ENCODE measurements around the gene SLC5A2.
"Not testable (repeated sequence)": the region's sequence is repeated elsewhere in the genome, so short reads cannot be mapped to it uniquely, and the experiment has no call there.

Gene SLC5A2

GRCh38 chr16:31501226-31501965, 18.5 kb downstream of the SLC5A2 start:
- DNase-seq, result no peak

GRCh38 chr16:31501966-31502348, 19.0 kb downstream of the SLC5A2 start:
- no peak for DNase-seq

DNA sequence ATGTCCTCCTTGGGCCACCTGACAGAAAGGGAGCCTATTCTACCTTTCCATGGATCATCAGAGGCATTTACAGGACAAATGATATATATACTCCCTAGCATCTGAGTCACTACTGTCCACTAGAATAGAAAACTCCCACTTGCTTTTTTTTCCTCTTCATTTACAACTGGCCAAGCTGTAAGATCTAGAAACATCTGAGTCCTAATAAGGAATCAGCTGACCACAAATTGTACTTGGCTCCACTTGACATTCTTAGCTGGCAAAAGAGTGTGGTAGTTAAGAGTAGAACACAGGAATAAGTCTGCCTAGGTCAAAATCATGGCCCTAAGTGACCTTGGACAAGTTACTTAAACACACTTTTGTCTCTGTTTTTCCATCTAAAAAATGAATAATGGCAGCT, 20.1 kb downstream of the SLC5A2 start:
- DNase-seq, result no peak

- not testable (repeated sequence) for DNase-seq
Observed at GRCh38 chr16:31503555-31503954, 20.6 kb downstream of the SLC5A2 start.

DNA sequence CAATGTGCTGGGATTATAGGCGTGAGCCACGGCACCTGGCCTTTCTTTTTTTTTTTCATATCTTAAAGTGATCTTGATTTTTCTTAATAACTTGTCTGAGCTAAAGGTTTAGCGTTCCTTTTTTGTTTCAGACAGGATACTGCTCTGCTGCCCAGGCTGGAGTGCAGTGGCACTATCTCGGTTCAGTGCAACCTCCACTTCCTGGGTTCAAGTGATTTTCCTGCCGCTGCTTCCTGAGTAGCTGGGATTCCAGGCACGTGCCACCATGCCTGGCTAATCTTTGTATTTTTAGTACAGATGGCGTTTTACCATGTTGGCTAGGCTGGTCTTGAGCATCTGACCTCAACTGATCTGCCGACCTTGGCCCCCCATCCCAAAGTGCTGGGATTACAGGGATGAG, 21.2 kb downstream of the SLC5A2 start:
- DNase-seq, result no peak

- DNase-seq, result no peak
Observed at GRCh38 chr16:31505483-31505882, 22.6 kb downstream of the SLC5A2 start.

DNA sequence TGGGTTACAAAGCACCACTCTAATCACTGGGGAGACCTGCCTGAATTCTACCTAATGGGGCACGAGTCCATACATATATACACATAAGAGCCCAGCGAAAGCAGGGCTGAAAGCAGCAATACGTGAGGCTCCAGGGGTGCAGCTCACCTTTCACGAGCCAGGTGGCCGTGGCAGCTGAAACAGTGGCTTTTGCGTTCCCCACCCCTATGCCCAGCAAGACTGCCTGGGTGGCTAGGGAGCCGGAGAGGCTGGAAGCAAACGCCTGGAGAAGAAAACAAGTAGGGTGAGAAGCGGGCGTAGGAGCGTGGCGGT, 24.6 kb downstream of the SLC5A2 start:
- DNase-seq, result no peak

DNA sequence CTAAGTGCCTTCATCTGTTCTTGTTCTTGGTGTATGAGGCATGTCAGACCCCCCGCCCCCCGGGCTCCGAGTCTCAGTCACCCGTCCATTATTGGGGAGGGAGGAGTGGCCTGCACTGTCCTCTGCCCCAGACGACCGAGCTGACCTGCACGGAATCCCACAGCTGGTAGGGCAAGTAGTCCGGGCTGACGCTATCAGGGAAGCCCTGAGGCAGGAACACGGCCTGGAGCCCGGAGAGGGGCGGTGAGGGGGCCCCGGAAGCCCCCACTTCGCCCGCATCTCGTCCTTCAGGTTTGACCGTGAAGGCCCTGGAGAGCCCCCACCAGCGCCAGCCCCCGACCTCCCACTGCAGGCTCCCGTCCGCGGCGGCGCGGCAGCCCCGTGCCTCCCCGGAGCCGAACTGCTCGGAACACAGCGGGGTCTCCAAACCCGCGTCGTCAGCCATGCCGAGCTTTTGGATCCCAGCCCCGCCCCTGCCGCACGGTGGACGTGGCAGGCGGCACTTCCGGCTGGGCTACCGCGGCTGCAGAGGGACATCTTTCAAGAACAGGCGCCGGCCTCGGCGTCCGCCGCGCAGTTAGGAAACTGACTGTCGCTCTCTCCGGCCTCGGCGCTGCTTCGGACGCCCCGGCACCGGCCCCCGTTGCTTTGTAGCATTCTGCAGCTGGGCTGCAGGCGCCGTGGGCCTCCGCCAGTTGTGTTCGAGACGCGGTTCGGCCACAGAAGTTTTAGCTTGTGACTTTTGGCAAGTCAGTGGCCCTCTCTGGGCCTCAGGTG, 25.2 kb downstream of the SLC5A2 start, which contains the start of gene RUSF1:
TSS of gene RUSF1 (minus strand) at position 463 of the 777 bp plus-strand sequence. CDS start at position 445, 18 bp downstream.
- DNase-seq, result peak; percentile 96

DNA sequence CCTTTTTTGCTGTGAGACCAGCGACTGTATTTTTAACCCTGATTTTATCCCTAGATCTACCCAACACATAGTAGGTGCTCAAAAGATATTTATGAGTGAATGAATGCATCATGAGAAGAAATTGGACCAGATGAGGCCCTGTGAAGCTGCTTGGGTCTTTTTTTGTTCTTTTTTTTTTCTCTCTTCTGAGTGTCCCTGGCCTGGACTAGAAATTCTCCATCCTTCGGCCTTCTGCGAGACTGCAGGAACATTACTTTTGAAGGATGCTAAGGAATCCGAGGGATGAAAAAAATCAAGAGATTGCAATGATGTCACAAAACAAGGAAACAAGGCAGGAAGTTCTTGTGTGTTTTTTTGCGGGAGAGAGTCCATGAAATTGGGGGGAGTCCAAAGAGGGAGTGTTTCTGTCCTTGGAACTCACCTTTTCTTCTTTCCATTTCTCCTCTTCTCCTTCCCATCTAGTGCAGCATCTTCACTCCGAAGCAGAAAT, 25.8 kb downstream of the SLC5A2 start:
- peak; percentile 30 for DNase-seq

DNA sequence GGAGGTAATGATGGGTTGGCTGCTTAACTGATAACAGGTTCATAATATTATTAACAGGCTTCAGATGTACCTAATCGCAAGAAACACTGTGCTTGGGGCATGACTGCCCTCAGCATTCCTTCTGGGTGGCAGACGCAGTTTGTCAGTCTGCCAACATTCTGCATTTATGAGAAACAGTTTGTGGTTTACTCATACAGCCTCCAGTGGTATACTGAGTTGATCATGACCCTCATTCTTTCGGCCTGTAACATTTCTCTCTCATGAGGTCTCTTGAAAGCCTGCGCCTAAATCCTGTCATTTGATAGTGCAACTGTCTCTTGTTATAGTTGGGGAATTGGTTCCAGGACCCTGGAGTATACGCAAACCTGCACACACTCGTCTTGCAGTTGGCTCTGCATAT, 30.2 kb downstream of the SLC5A2 start:
- no peak for DNase-seq

DNA sequence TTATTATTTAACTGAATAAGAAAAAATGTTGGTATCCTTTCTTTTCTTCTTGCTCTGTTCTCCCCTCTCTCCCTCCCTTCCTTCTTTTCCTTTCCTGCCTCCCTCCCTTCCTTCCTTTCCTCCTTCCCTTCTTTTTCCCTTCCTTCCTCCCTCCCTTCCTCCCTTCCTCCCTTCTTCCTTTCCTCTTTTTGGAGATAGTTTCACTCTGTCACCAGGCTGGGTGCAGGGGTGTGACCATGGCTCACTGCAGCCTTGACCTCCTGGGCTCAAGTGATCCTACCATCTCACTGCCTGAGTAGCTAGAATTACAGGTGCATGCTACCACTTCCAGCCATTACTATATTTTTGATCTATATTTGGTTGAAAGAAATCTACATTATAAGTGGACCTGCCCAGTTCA, 31.0 kb downstream of the SLC5A2 start:
- DNase-seq, result no peak

GRCh38 chr16:31517800-31518402, 35.0 kb downstream of the SLC5A2 start:
- no peak for DNase-seq

GRCh38 chr16:31519759-31520431, 37.0 kb downstream of the SLC5A2 start:
- DNase-seq, result no peak

GRCh38 chr16:31521368-31521767, 38.4 kb downstream of the SLC5A2 start:
- no peak for DNase-seq

DNA sequence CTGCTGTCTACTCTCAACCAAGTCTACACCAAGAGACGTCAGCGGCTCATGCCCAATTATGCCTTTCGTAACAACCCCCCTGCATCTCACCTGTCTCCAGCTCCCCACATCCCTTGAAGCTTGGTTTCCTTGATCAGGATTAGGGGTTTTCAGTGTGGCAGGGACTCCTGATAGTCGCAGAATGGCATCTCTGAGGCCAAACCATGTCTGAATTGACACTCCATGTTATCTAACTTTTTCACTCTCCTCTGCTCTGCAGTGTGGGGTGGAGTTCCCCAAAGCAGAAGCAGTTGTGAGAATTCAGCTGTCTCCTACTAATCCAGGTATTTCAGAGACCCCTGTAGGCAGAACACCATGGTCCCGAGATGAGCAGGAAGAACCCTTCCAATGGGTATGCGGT, 39.1 kb downstream of the SLC5A2 start:
- no peak for DNase-seq

GRCh38 chr16:31523768-31524167, 40.8 kb downstream of the SLC5A2 start:
- DNase-seq, result not testable (repeated sequence)

DNA sequence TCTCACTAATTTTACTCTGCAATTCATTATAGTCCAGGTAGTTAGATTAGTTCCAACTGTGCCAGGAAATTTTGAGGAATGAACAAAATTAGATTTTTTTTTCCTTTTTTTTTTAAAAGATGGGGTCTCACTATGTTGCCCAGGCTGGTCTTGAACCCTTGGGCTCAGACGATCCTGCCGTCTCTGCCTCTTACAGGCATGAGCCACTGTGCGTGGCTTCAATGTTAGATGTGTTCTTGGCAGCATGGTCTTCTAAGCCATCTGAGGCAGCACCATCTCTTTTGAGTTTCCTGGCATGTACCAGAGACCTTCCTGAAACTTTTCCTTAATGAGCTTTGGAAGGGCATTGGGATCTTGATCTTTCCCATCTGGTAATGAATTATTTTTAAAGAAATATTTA, 42.2 kb downstream of the SLC5A2 start:
- DNase-seq, result no peak

DNA sequence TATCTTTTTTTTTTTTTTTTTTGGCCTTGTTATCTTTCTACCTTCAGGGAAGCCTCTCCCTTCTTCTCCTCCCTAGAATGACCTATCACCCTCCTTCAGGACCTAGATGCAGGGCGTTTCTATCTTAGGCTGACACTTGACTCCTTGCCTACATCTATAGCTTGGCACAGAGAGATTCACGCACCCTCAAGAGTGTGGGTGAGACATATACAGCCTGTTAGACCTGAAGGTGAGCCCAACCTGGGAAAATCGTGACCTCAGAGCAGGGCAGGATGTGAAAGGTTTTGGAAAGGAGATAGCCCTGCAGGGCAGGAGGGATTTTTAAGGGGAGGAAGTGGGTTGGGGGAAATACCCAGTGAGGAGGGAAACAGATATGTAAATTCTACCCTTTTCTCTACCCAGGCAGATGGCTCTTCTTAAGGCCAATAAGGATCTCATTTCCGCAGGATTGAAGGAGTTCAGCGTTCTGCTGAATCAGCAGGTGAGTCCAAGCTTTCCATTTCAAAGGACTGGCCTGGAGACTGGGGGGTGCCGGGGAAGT, 44.9 kb downstream of the SLC5A2 start, which contains the start of gene AHSP:
TSS of gene AHSP (plus strand) at position 167 of the 541 bp plus-strand sequence. CDS start at position 407, 240 bp downstream.
- no peak for DNase-seq

DNA sequence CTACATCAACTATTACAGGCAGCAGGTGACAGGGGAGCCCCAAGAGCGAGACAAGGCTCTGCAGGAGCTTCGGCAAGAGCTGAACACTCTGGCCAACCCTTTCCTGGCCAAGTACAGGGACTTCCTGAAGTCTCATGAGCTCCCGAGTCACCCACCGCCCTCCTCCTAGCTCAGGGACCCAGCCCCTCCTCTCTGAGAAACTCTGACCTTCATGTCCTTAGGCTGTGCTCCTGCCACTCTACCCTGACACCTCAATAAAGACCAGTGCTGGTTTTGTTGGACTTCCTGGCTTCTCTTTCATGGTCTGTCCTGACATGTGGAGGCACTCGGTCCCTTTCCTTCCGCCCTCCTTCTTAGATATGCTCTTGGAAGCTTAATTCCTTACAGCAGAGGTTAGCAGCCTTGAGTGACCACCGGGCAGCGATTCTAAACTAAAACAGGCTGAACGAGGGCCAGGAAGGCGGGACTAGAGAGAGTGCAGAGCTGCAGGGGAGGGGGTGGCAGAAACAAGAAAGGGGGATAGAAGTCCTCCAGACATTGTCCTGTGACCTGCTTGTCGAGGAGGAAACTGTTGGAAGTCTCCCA, 45.7 kb downstream of the SLC5A2 start:
- DNase-seq, result no peak

GRCh38 chr16:31529108-31529936, 46.4 kb downstream of the SLC5A2 start:
- DNase-seq, result peak; percentile 25

GRCh38 chr16:31529937-31530312, 47.0 kb downstream of the SLC5A2 start:
- DNase-seq, result no peak

DNA sequence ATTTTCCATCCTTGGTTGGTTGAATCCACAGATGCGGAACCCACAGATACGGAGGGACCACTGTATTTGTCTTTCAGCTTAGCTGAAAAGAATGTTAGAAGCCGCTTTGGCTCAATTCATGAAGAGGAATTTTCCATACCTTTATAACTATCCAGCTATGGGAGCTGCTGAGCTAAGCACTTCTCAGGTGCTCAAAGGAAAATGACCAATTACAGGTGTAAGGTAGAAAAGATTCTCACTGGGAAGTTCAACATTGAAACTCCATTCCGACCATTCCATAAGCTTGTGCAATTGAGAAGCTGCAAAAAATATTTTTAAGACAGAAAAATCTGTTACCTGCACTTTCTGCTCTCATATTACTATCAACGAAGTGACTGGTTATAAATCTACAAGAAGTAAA, 47.5 kb downstream of the SLC5A2 start:
- no peak for DNase-seq
